Kidney (tissue), 14 donors: Measurements from ENCODE around the gene CXCL1. TPM values are rescaled to one million over a fixed set of nuclear protein-coding genes. Genes with fewer than 3 reads are reported as not detected.

Source experiments
- DNase-seq, 5 donors: peaks; one replicate each; pipeline ENCODE4 v3.0.0-alpha.2; 2013 to 2020
- FAIRE-seq: peaks from 2 replicates; lab custom pipeline; 2012; peaks lifted over from hg19 to GRCh38; lab: Jason Lieb, UNC
- H3K27ac ChIP-seq, 2 donors: one replicate each; pipeline ENCODE4 v1.7.0; 2013; ENCODE audit warnings: low read depth in 2 of 2, low read length in 2 of 2, inconsistent platforms in 1 of 2
- H3K27me3 ChIP-seq: one replicate; pipeline ENCODE4 v1.7.1; 2013; ENCODE audit warnings: low read length, inconsistent platforms; ENCODE audit not compliant: control insufficient read depth, insufficient read depth
- H3K36me3 ChIP-seq, 3 donors: one replicate each; pipeline versions ENCODE4 v1.7.0 to v1.7.1; 2013; ENCODE audit warnings: low read length in 3 of 3, control low read depth in 1 of 3, inconsistent platforms in 1 of 3; ENCODE audit not compliant: insufficient read depth in 3 of 3, control insufficient read depth in 2 of 3
- H3K4me1 ChIP-seq, 3 donors: one replicate each; pipeline versions ENCODE4 v1.7.0 to v1.7.1; 2013; ENCODE audit warnings: low read length in 3 of 3, inconsistent platforms in 1 of 3, low read depth in 1 of 3; ENCODE audit not compliant: control insufficient read depth in 2 of 3, insufficient read depth in 2 of 3
- H3K4me3 ChIP-seq, 3 donors: one replicate each; pipeline versions ENCODE4 v1.7.0 to v1.8.1; 2013; ENCODE audit warnings: low read length in 3 of 3, control low read depth in 1 of 3, inconsistent platforms in 1 of 3
- H3K9ac ChIP-seq, 3 donors: one replicate each; pipeline versions ENCODE4 v1.7.0 to v1.7.1; 2013; ENCODE audit warnings: low read length in 3 of 3, control low read depth in 1 of 3, inconsistent platforms in 1 of 3
- H3K9me3 ChIP-seq, 3 donors: one replicate each; pipeline versions ENCODE4 v1.7.0 to v1.7.1; 2013; ENCODE audit warnings: low read length in 3 of 3, control low read depth in 1 of 3, inconsistent platforms in 1 of 3; ENCODE audit not compliant: control insufficient read depth in 2 of 3, insufficient read depth in 1 of 3
- CTCF ChIP-seq: IDR thresholded peaks from 3 replicates; pipeline ENCODE4 v1.5.1; 2012; ENCODE audit warnings: mild to moderate bottlenecking, moderate library complexity, borderline replicate concordance; ENCODE audit not compliant: insufficient read depth; ENCODE audit errors: extremely low read depth
- intact Hi-C: fragments of 100-400 bp; cut with DNase I; formaldehyde crosslinking; loops from one replicate; pipeline ENCODE4 v1.11.1; 2022
- polyA plus RNA-seq: library from polyadenylated mRNA; stranded (reverse); fragments of 350-450 nt; fragmentation: Illumina TruSeq; extraction: RNeasy Lipid Tissue Mini Kit (QIAGEN cat#74804); gene quantifications from one replicate; pipeline ENCODE4 v1.2.3, GENCODE V29; 2014; ENCODE audit warnings: low read depth, low replicate concordance; ENCODE audit not compliant: insufficient read depth
- total RNA-seq: library from RNA; stranded (reverse); fragmentation: NEBNext Ultra II Directional; extraction: Animal tissue kit (Norgen Biotek cat#: 25700); gene quantifications from one replicate; pipeline ENCODE4 v1.2.1, GENCODE V29; 2021
- donor health status: control.
- donor health status: control.
- donor health status: control.
- donor health status: control.
- donor health status: control.
- donor health status: DM: yes; HTN: yes; CAD: no.
- donor health status: Normal renal cell carcinoma (clear cell type).

CXCL1 gene
- total and polyA plus RNA-seq, 2 donors from 2014 or later: 6.4 to 29.7 TPM

- Histone ChIP-seq H3K4me1 (no peaks in the 10 kb centered on the region), H3K9me3 (no peaks in the 10 kb centered on the region), H3K4me3 (no peak overlapping the region), H3K27ac (no peak overlapping the region), H3K36me3 (no peaks in the 10 kb centered on the region), H3K27me3 (peaks cover 2% of the 10 kb centered on the region), H3K9ac (no peak overlapping the region)
- TF ChIP-seq CTCF: no peak
- intact Hi-C loops: no loop called here
- DNase-seq (no peak), FAIRE-seq (no peak)
Measured at GRCh38 chr4:73843369-73843768, 25.8 kb upstream of the CXCL1 start.

- FAIRE-seq (peak; percentile 30), DNase-seq (no peak)
- intact Hi-C loops: no loop called here
- no peaks in the 10 kb centered on the region for H3K36me3 ChIP-seq
- TF ChIP-seq CTCF: no peak
- H3K27ac ChIP-seq: no peak overlapping the region
- no peaks in the 10 kb centered on the region for H3K9me3 ChIP-seq
- H3K9ac ChIP-seq: no peak overlapping the region
- no peak overlapping the region for H3K4me3 ChIP-seq
- H3K27me3 ChIP-seq: no peaks in the 10 kb centered on the region
- no peaks in the 10 kb centered on the region for H3K4me1 ChIP-seq
Measured at GRCh38 chr4:73844345-73844744, 24.8 kb upstream of the CXCL1 start.

GRCh38 chr4:73844806-73845205 is 24.4 kb upstream of the CXCL1 start:
- TF ChIP-seq CTCF: no peak
- DNase-seq (no peak), FAIRE-seq (no peak)
- H3K36me3 ChIP-seq: no peaks in the 10 kb centered on the region
- no peak overlapping the region for H3K4me3 ChIP-seq
- no peaks in the 10 kb centered on the region for H3K27me3 ChIP-seq
- no peaks in the 10 kb centered on the region for H3K4me1 ChIP-seq
- H3K27ac ChIP-seq: no peak overlapping the region
- no peaks in the 10 kb centered on the region for H3K9me3 ChIP-seq
- intact Hi-C loops: no loop called here
- no peak overlapping the region for H3K9ac ChIP-seq

GRCh38 chr4:73847526-73848182 is 21.5 kb upstream of the CXCL1 start:
- Histone ChIP-seq H3K4me1 (no peaks in the 10 kb centered on the region), H3K27me3 (no peaks in the 10 kb centered on the region), H3K27ac (no peak overlapping the region), H3K9ac (no peak overlapping the region), H3K9me3 (no peaks in the 10 kb centered on the region), H3K4me3 (no peak overlapping the region), H3K36me3 (no peaks in the 10 kb centered on the region)
- no peak for TF ChIP-seq CTCF
- intact Hi-C loops: no loop called here
- no peak for DNase-seq
- FAIRE-seq: no peak
